HCT116 (cell line): Measurements from ENCODE around the gene QPCT. TPM values are rescaled to one million over a fixed set of nuclear protein-coding genes. Genes with fewer than 3 reads are reported as not detected.

ENCODE experiments used
- ATAC-seq: fragments of 200-7000 bp; cut with Tn5 transposase; 2 replicates; pipeline ENCODE4 v1.9.1; 2020; ENCODE audit warnings: mild to moderate bottlenecking, moderate library complexity
- BruUV-seq: library from RNA; stranded (reverse); fragments of 400-500 nt; replicated peaks from 2 replicates; lab custom pipeline; 2021; lab: Mats Ljungman, UMichigan
- CTCF ChIA-PET: fragments of 300-600 bp; sonication (Branson Sonifier 250); formaldehyde crosslinking; loops from one replicate; lab custom pipeline; 2021; ENCODE audit warnings: antibody characterized with exemption; lab: Charles Lee
- POLR2A ChIA-PET: fragments of 300-600, 350-600 bp; sonication (Branson Sonifier 250); formaldehyde crosslinking; loops from one replicate; lab custom pipeline; 2021; ENCODE audit warnings: antibody characterized with exemption; lab: Charles Lee
- RAD21 ChIA-PET, 2 experiments: fragments of 300-600 bp; sonication (Branson Sonifier 250); formaldehyde crosslinking; loops; one replicate each; lab custom pipeline; 2023; ENCODE audit warnings: low total read pairs in 2 of 2; ENCODE audit not compliant: uncharacterized antibody in 2 of 2, unreplicated experiment in 2 of 2, low non-redundant PET in 1 of 2; lab: Charles Lee
- DNase-seq: peaks from one replicate; pipeline ENCODE4 v3.0.0-alpha.2; 2010; ENCODE audit warnings: low read depth, low spot score
- H2AFZ ChIP-seq: fragments of 200-600 bp; shearing (Covaris generic), sonication (generic); 2 replicates; pipeline ENCODE4 v1.6.1; 2017; ENCODE audit warnings: low read depth, mixed run types, mixed read lengths, antibody characterized with exemption, low read length; ENCODE audit not compliant: poor library complexity, severe bottlenecking
- H3K27ac ChIP-seq: 2 replicates; pipeline ENCODE4 v1.5.1; 2012; ENCODE audit warnings: low read depth, low read length
- H3K27me3 ChIP-seq: fragments of 200-600 bp; sonication (generic); 2 replicates; pipeline ENCODE4 v1.6.1; 2016; ENCODE audit warnings: mixed run types, low read length, mixed read lengths; ENCODE audit not compliant: insufficient read depth
- H3K36me3 ChIP-seq, 2 experiments: fragments of 200-500 bp in 1 of 2; fragments of 200-600 bp in 1 of 2; sonication (Bioruptor generic) in 1 of 2; sonication (generic) in 1 of 2; 2 replicates each; pipeline versions ENCODE4 v1.5.1 to v1.6.1; 2014 to 2016; ENCODE audit warnings: low read length in 2 of 2, inconsistent platforms in 1 of 2, mixed read lengths in 1 of 2, mixed run types in 1 of 2; ENCODE audit not compliant: insufficient read depth in 2 of 2, control insufficient read depth in 1 of 2
- H3K4me1 ChIP-seq, 2 experiments: fragments of 200-600 bp in 1 of 2; sonication (generic) in 1 of 2; 2 replicates each; pipeline versions ENCODE4 v1.5.1 to v1.6.1; 2012 to 2017; ENCODE audit warnings: low read length in 2 of 2, inconsistent platforms in 1 of 2, mild to moderate bottlenecking in 1 of 2, mixed read lengths in 1 of 2, mixed run types in 1 of 2, moderate library complexity in 1 of 2; ENCODE audit not compliant: insufficient read depth in 2 of 2, control insufficient read depth in 1 of 2
- H3K4me2 ChIP-seq: fragments of 200-600 bp; sonication (generic); 2 replicates; pipeline ENCODE4 v1.6.1; 2017; ENCODE audit warnings: mixed run types, low read length, mixed read lengths
- H3K4me3 ChIP-seq, 2 experiments: fragments of 200-600 bp in 1 of 2; sonication (generic) in 1 of 2; replicated peaks in 1 of 2; 2 replicates each; pipeline ENCODE4 v1.5.1; 2011 to 2016; ENCODE audit warnings: low read length in 2 of 2, control low read depth in 1 of 2, low read depth in 1 of 2, mild to moderate bottlenecking in 1 of 2, mixed read lengths in 1 of 2, mixed run types in 1 of 2
- H3K79me2 ChIP-seq: fragments of 200-600 bp; sonication (generic); 2 replicates; pipeline ENCODE4 v1.6.1; 2017; ENCODE audit warnings: mild to moderate bottlenecking, mixed run types, low read length, moderate library complexity, mixed read lengths; ENCODE audit not compliant: insufficient read depth
- H3K9ac ChIP-seq: fragments of 200-600 bp; sonication (generic); 2 replicates; pipeline ENCODE4 v1.6.1; 2016; ENCODE audit warnings: low read length, mixed read lengths
- H3K9me2 ChIP-seq: fragments of 200-600 bp; sonication (generic), shearing (Covaris generic); 2 replicates; pipeline ENCODE4 v1.6.1; 2017; ENCODE audit warnings: mixed run types, mild to moderate bottlenecking, moderate library complexity; ENCODE audit not compliant: insufficient read depth
- H3K9me3 ChIP-seq, 2 experiments: fragments of 200-500 bp in 1 of 2; fragments of 200-600 bp in 1 of 2; sonication (Bioruptor generic) in 1 of 2; sonication (generic) in 1 of 2; 2 replicates each; pipeline ENCODE4 v1.6.1; 2014 to 2017; ENCODE audit warnings: low read length in 2 of 2, mixed read lengths in 2 of 2, inconsistent platforms in 1 of 2, low read depth in 1 of 2, mild to moderate bottlenecking in 1 of 2, mixed run types in 1 of 2, moderate library complexity in 1 of 2; ENCODE audit not compliant: control insufficient read depth in 1 of 2, insufficient read depth in 1 of 2
- H4K20me1 ChIP-seq: fragments of 200-600 bp; sonication (generic), shearing (Covaris generic); 2 replicates; pipeline ENCODE4 v1.6.1; 2017; ENCODE audit warnings: mixed run types, mild to moderate bottlenecking, moderate library complexity; ENCODE audit not compliant: insufficient read depth
- ATF3 ChIP-seq: IDR thresholded peaks from 2 replicates; pipeline ENCODE4 v1.6.1; 2012
- ELF1 ChIP-seq: IDR thresholded peaks from 2 replicates; pipeline ENCODE4 v1.6.1; 2012; ENCODE audit warnings: low read depth, borderline replicate concordance
- EZH2 ChIP-seq: fragments of 200-600 bp; sonication (generic); IDR thresholded peaks from 2 replicates; pipeline ENCODE4 v1.6.1; 2017; ENCODE audit warnings: antibody characterized with exemption, mixed run types
- FOSL1 ChIP-seq: IDR thresholded peaks from 2 replicates; pipeline ENCODE4 v1.6.1; 2012; ENCODE audit warnings: low read depth
- RAD21 ChIP-seq: IDR thresholded peaks from 2 replicates; pipeline ENCODE4 v1.6.1; 2012; ENCODE audit warnings: low read depth, mild to moderate bottlenecking
- SIN3A ChIP-seq: IDR thresholded peaks from 2 replicates; pipeline ENCODE4 v1.6.1; 2012; ENCODE audit warnings: low read depth
- SP1 ChIP-seq: IDR thresholded peaks from 2 replicates; pipeline ENCODE4 v1.6.1; 2012; ENCODE audit warnings: low read depth
- ZNF274 ChIP-seq: fragments of 200-500 bp; sonication (Bioruptor generic); IDR thresholded peaks from 2 replicates; pipeline ENCODE4 v1.6.1; 2014; ENCODE audit warnings: mild to moderate bottlenecking, low read depth, low read length, inconsistent platforms
- intact Hi-C: fragments of 100-400 bp; cut with micrococcal nuclease; formaldehyde crosslinking; loops from 2 replicates; pipeline ENCODE4 v1.10.0; 2022
- total RNA-seq: library from RNA; stranded (reverse); gene quantifications from one replicate; pipeline ENCODE4 v1.2.1, GENCODE V29; 2021; ENCODE audit not compliant: unreplicated experiment

Gene QPCT
- total RNA-seq, 1 experiment from 2014 or later: not detected

- Histone ChIP-seq H3K79me2 (no peaks in the 10 kb centered on the region), H3K27ac (no peak overlapping the region), H4K20me1 (no peaks in the 10 kb centered on the region), H3K4me1 (no peaks in the 10 kb centered on the region), H3K27me3 (peaks cover 10% of the 10 kb centered on the region; the same call in 1 of the 2 replicates), H2AFZ (no peak overlapping the region), H3K9me3 (no peaks in the 10 kb centered on the region), H3K4me3 (no peak overlapping the region), H3K4me2 (no peak overlapping the region), H3K36me3 (no peaks in the 10 kb centered on the region), H3K9ac (no peak overlapping the region), H3K9me2 (no peaks in the 10 kb centered on the region)
- intact Hi-C loops: no loop called here
- TF ChIP-seq ATF3: no peak
- no TSS peak for BruUV-seq
- DNase-seq (no peak), ATAC-seq (no peak)
- ChIA-PET RAD21 (no interaction called here), CTCF (no interaction called here), POLR2A (no interaction called here)
Observed at GRCh38 chr2:37356299-37356698, 11.9 kb downstream of the QPCT start.

- H3K4me1 ChIP-seq: no peaks in the 10 kb centered on the region
- DNase-seq (no peak), ATAC-seq (no peak)
- TF ChIP-seq EZH2 (no peak), RAD21 (no peak), SP1 (no peak), FOSL1 (no peak), ELF1 (no peak), SIN3A (no peak), ZNF274 (no peak)
- no peak overlapping the region for H3K4me2 ChIP-seq
- RAD21 ChIA-PET: no interaction called here
- no TSS peak for BruUV-seq
- H3K27ac ChIP-seq: no peak overlapping the region
- H3K9me2 ChIP-seq: no peaks in the 10 kb centered on the region
- no peak overlapping the region for H2AFZ ChIP-seq
- POLR2A ChIA-PET: no interaction called here
- H3K27me3 ChIP-seq: peaks cover 10% of the 10 kb centered on the region; the same call in 1 of the 2 replicates
- H3K4me3 ChIP-seq: no peak overlapping the region
- H3K79me2 ChIP-seq: no peaks in the 10 kb centered on the region
- no peak overlapping the region for H3K9ac ChIP-seq
- CTCF ChIA-PET: no interaction called here
- no peaks in the 10 kb centered on the region for H3K9me3 ChIP-seq
- intact Hi-C loops: no loop called here
- no peaks in the 10 kb centered on the region for H4K20me1 ChIP-seq
- no peaks in the 10 kb centered on the region for H3K36me3 ChIP-seq
Observed at GRCh38 chr2:37357069-37357468, 12.6 kb downstream of the QPCT start.
